T-cell (primary cell): Measurements from ENCODE around the gene NR1H4. TPM values are rescaled to one million over a fixed set of nuclear protein-coding genes. Genes with fewer than 3 reads are reported as not detected.

Experiments used
- ATAC-seq, 4 experiments: fragments of 200-7000 bp in 3 of 4; fragments of 150-1000 bp in 1 of 4; cut with Tn5 transposase; replicated peaks in 1 of 4; 1 replicate in 3 of 4; 2 replicates in 1 of 4; pipeline ENCODE4 v1.10.0; 2021; ENCODE audit warnings: moderate library complexity in 3 of 4, mild to moderate bottlenecking in 2 of 4, moderate number of reproducible peaks in 1 of 4
- CTCF ChIA-PET, 2 donors: fragments of 300-600 bp; sonication (Branson Sonifier 250); formaldehyde crosslinking; loops; one replicate each; lab custom pipeline; 2022; ENCODE audit warnings: antibody characterized with exemption in 2 of 2; lab: Charles Lee
- POLR2A ChIA-PET, 2 donors: fragments of 300-600 bp; sonication (Branson Sonifier 250); formaldehyde crosslinking; loops; one replicate each; lab custom pipeline; 2022; ENCODE audit warnings: antibody characterized with exemption in 2 of 2; lab: Charles Lee
- DNase-seq, 35 experiments: peaks; one replicate each; pipeline versions ENCODE4 v3.0.0 to v3.0.0-alpha.2; 2013 to 2023
- H3K27ac ChIP-seq: one replicate; pipeline ENCODE4 v1.5.1; 2013; ENCODE audit warnings: low read length
- H3K27me3 ChIP-seq, 2 experiments: replicated peaks in 1 of 2; 1 replicate in 1 of 2; 2 replicates in 1 of 2; pipeline versions ENCODE4 v1.6.1 to v1.7.0; 2013; ENCODE audit warnings: low read length in 1 of 2, mixed read lengths in 1 of 2; ENCODE audit not compliant: control insufficient read depth in 2 of 2, insufficient read depth in 2 of 2; ENCODE audit errors: extremely low read depth in 1 of 2
- H3K36me3 ChIP-seq, 2 donors: 1 replicate in 1 of 2; 2 replicates in 1 of 2; pipeline versions ENCODE4 v1.6.1 to v1.7.0; 2013; ENCODE audit warnings: low read length in 1 of 2; ENCODE audit not compliant: control insufficient read depth in 2 of 2, insufficient read depth in 1 of 2; ENCODE audit errors: extremely low read depth in 1 of 2
- H3K4me1 ChIP-seq, 2 experiments: 1 replicate in 1 of 2; 2 replicates in 1 of 2; pipeline versions ENCODE4 v1.6.1 to v1.7.0; 2013; ENCODE audit warnings: low read length in 2 of 2, mixed read lengths in 1 of 2; ENCODE audit not compliant: insufficient read depth in 2 of 2, control insufficient read depth in 1 of 2; ENCODE audit errors: extremely low read depth in 1 of 2
- H3K4me3 ChIP-seq, 2 donors: 1 replicate in 1 of 2; 2 replicates in 1 of 2; pipeline versions ENCODE4 v1.5.1 to v1.7.0; 2013; ENCODE audit warnings: mild to moderate bottlenecking in 2 of 2, low read length in 1 of 2, moderate library complexity in 1 of 2; ENCODE audit not compliant: control insufficient read depth in 1 of 2; ENCODE audit errors: extremely low read depth in 1 of 2
- H3K9me3 ChIP-seq: 2 replicates; pipeline ENCODE4 v1.7.0; 2013
- H3K27ac Mint-ChIP-seq, 2 donors: one replicate each; pipeline ENCODE4 v1.8.0; 2020 to 2021; ENCODE audit warnings: mild to moderate bottlenecking in 2 of 2, mixed read lengths in 2 of 2
- H3K27me3 Mint-ChIP-seq, 2 donors: one replicate each; pipeline ENCODE4 v1.8.0; 2021 to 2022; ENCODE audit warnings: mixed read lengths in 2 of 2
- H3K36me3 Mint-ChIP-seq: one replicate; pipeline ENCODE4 v1.8.0; 2021; ENCODE audit warnings: mixed read lengths
- H3K4me1 Mint-ChIP-seq, 3 donors: one replicate each; pipeline ENCODE4 v1.8.0; 2020 to 2022; ENCODE audit warnings: mixed read lengths in 3 of 3, mild to moderate bottlenecking in 1 of 3
- H3K4me3 Mint-ChIP-seq, 3 donors: one replicate each; pipeline ENCODE4 v1.8.0; 2020 to 2022; ENCODE audit warnings: mild to moderate bottlenecking in 3 of 3, mixed read lengths in 3 of 3, moderate library complexity in 3 of 3
- H3K9me3 Mint-ChIP-seq, 3 donors: one replicate each; pipeline ENCODE4 v1.8.0; 2020 to 2022; ENCODE audit warnings: mixed read lengths in 3 of 3
- WGBS: methylation state at CpG from one replicate; pipeline ENCODE4 v1.1.5; 2013; ENCODE audit warnings: missing lambda C conversion rate; ENCODE audit not compliant: insufficient coverage; 5-methylcytosine and 5-hydroxymethylcytosine counted together
- total RNA-seq, 35 experiments: library from RNA in 6 of 35; stranded (reverse) in 6 of 35; fragments of 120-200 nt in 1 of 35; gene quantifications; one replicate each; pipeline versions ENCODE4 v1.2.1 to v1.2.4 and lab custom pipeline; 2013 to 2026

Gene NR1H4
- total RNA-seq, 5 donors from 2014 or later (not counting 1 experiment from before 2014, with no cell fraction given): not detected

- no peaks in the 10 kb centered on the region for H3K9me3 Mint-ChIP-seq
- Histone ChIP-seq H3K27ac (no peak overlapping the region), H3K4me1 (peaks cover 2 to 16% of the 10 kb centered on the region in 2 experiments), H3K36me3 (no peaks in the 10 kb centered on the region), H3K27me3 (peaks cover 0 to 20% of the 10 kb centered on the region in 2 experiments), H3K4me3 (peak overlapping the region; percentile 63 to 81), H3K9me3 (no peaks in the 10 kb centered on the region)
- H3K27ac Mint-ChIP-seq: no peak overlapping the region
- WGBS: 10% methylated on average over 6 of the region's 15 CpGs
- ATAC-seq: peak in 1 of 4 experiments; percentile 14
- ChIA-PET POLR2A (no interaction called here), CTCF (interaction anchor here in 1 of 2 donors (0.5 kb wide), 1 partner anchor 1923 kb away, joined by 3 read pairs; no protein-coding TSS in a partner anchor)
- H3K4me3 Mint-ChIP-seq: peak overlapping the region; percentile 86 to 91 (median 87)
- H3K27me3 Mint-ChIP-seq: peaks cover 12 to 20% of the 10 kb centered on the region in 2 donors
- DNase-seq: no peak
- H3K36me3 Mint-ChIP-seq: no peaks in the 10 kb centered on the region
- peaks cover 10 to 18% (median 17%) of the 10 kb centered on the region in 3 donors for H3K4me1 Mint-ChIP-seq
These were observed 100.8 kb downstream of the NR1H4 start for GRCh38 chr12:100574187-100575074.

GRCh38 chr12:100576331-100577036 is 102.8 kb downstream of the NR1H4 start:
- Histone ChIP-seq H3K9me3 (no peaks in the 10 kb centered on the region), H3K27ac (no peak overlapping the region), H3K27me3 (peaks cover 0 to 20% of the 10 kb centered on the region in 2 experiments), H3K4me1 (peaks cover 2 to 16% of the 10 kb centered on the region in 2 experiments), H3K4me3 (no peak overlapping the region), H3K36me3 (no peaks in the 10 kb centered on the region)
- ChIA-PET CTCF (no interaction called here), POLR2A (no interaction called here)
- no CpG with 5 or more reads among the region's 3 CpGs for WGBS
- Mint-ChIP-seq H3K4me3 (no peak overlapping the region), H3K9me3 (no peaks in the 10 kb centered on the region), H3K4me1 (peaks cover 10 to 18% (median 17%) of the 10 kb centered on the region in 3 donors), H3K27me3 (peaks cover 12 to 16% of the 10 kb centered on the region in 2 donors), H3K36me3 (no peaks in the 10 kb centered on the region), H3K27ac (no peak overlapping the region)
- ATAC-seq (no peak), DNase-seq (no peak)

- DNase-seq (no peak), ATAC-seq (no peak)
- H3K27ac Mint-ChIP-seq: no peak overlapping the region
- peaks cover 3 to 9% (median 6%) of the 10 kb centered on the region in 3 donors for H3K9me3 Mint-ChIP-seq
- ChIA-PET POLR2A (no interaction called here), CTCF (no interaction called here)
- H3K4me3 Mint-ChIP-seq: no peak overlapping the region
- no peak overlapping the region for H3K27ac ChIP-seq
- H3K4me1 ChIP-seq: peaks cover 1 to 5% of the 10 kb centered on the region in 2 experiments
- H3K27me3 Mint-ChIP-seq: peaks cover 8 to 17% of the 10 kb centered on the region in 2 donors
- no peaks in the 10 kb centered on the region for H3K36me3 Mint-ChIP-seq
- peaks cover 0 to 5% of the 10 kb centered on the region in 2 experiments for H3K27me3 ChIP-seq
- no peaks in the 10 kb centered on the region for H3K9me3 ChIP-seq
- no peak overlapping the region for H3K4me3 ChIP-seq
- no CpG with 5 or more reads among the region's 5 CpGs for WGBS
- H3K36me3 ChIP-seq: no peaks in the 10 kb centered on the region
- H3K4me1 Mint-ChIP-seq: peaks cover 6 to 9% (median 9%) of the 10 kb centered on the region in 3 donors
These were observed 105.3 kb downstream of the NR1H4 start for GRCh38 chr12:100578923-100579322.

- DNase-seq (no peak), ATAC-seq (no peak)
- Histone ChIP-seq H3K36me3 (no peaks in the 10 kb centered on the region), H3K27ac (no peak overlapping the region), H3K4me3 (no peak overlapping the region), H3K4me1 (no peaks in the 10 kb centered on the region), H3K27me3 (no peaks in the 10 kb centered on the region), H3K9me3 (no peaks in the 10 kb centered on the region)
- H3K4me3 Mint-ChIP-seq: no peak overlapping the region
- WGBS: 64% methylated on average over 2 of the region's 2 CpGs
- H3K4me1 Mint-ChIP-seq: no peaks in the 10 kb centered on the region
- H3K27me3 Mint-ChIP-seq: peaks cover 4 to 16% of the 10 kb centered on the region in 2 donors
- POLR2A ChIA-PET: no interaction called here
- no peaks in the 10 kb centered on the region for H3K36me3 Mint-ChIP-seq
- H3K27ac Mint-ChIP-seq: no peak overlapping the region
- H3K9me3 Mint-ChIP-seq: peaks cover 3 to 9% (median 6%) of the 10 kb centered on the region in 3 donors
- CTCF ChIA-PET: no interaction called here
These were observed 106.2 kb downstream of the NR1H4 start for GRCh38 chr12:100579844-100580243.

GRCh38 chr12:100584256-100584655 is 110.6 kb downstream of the NR1H4 start:
- Mint-ChIP-seq H3K4me1 (no peaks in the 10 kb centered on the region), H3K36me3 (no peaks in the 10 kb centered on the region), H3K27me3 (peaks cover 8 to 19% of the 10 kb centered on the region in 2 donors), H3K4me3 (no peak overlapping the region), H3K27ac (no peak overlapping the region), H3K9me3 (peaks cover 24 to 38% (median 26%) of the 10 kb centered on the region in 3 donors)
- Histone ChIP-seq H3K36me3 (no peaks in the 10 kb centered on the region), H3K4me3 (no peak overlapping the region), H3K4me1 (no peaks in the 10 kb centered on the region), H3K27me3 (no peaks in the 10 kb centered on the region), H3K27ac (no peak overlapping the region), H3K9me3 (no peaks in the 10 kb centered on the region)
- CTCF ChIA-PET: interaction anchor here in 1 of 2 donors (0.7 kb wide), 1 partner anchor 1149 kb away, joined by 3 read pairs; no protein-coding TSS in a partner anchor
- DNase-seq (no peak), ATAC-seq (no peak)
- POLR2A ChIA-PET: no interaction called here
- WGBS: 67% methylated on average over 2 of the region's 3 CpGs

- H3K36me3 Mint-ChIP-seq: no peaks in the 10 kb centered on the region
- H3K27me3 Mint-ChIP-seq: no peaks in the 10 kb centered on the region
- CTCF ChIA-PET: no interaction called here
These were observed 118.3 kb downstream of the NR1H4 start for GRCh38 chr12:100591979-100592378.

More at GRCh38 chr12:100591979-100592378, 118.3 kb downstream of the NR1H4 start:
- POLR2A ChIA-PET: no interaction called here
- DNase-seq (no peak), ATAC-seq (no peak)
- Histone ChIP-seq H3K9me3 (no peaks in the 10 kb centered on the region), H3K27ac (no peak overlapping the region), H3K36me3 (no peaks in the 10 kb centered on the region), H3K4me3 (no peak overlapping the region), H3K27me3 (no peaks in the 10 kb centered on the region), H3K4me1 (no peaks in the 10 kb centered on the region)
- WGBS: no CpG with 5 or more reads among the region's 4 CpGs
- H3K9me3 Mint-ChIP-seq: peaks cover 5 to 17% (median 11%) of the 10 kb centered on the region in 3 donors
- H3K4me3 Mint-ChIP-seq: no peak overlapping the region
- no peak overlapping the region for H3K27ac Mint-ChIP-seq
- no peaks in the 10 kb centered on the region for H3K4me1 Mint-ChIP-seq
